ENCODE results near the gene FCRL5. TPM values are rescaled to one million over a fixed set of nuclear protein-coding genes. Genes with fewer than 3 reads are reported as not detected.
"Not testable (repeated sequence)": the region's sequence is repeated elsewhere in the genome, so short reads cannot be mapped to it uniquely, and the experiment has no call there.

Gene FCRL5
- total RNA-seq, 1 experiment from 2014 or later: not detected

GRCh38 chr1:157562515-157562914 is 10.2 kb upstream of the FCRL5 start:
- Histone ChIP-seq H3K4me1 (replicated peaks) (no peaks in the 10 kb centered on the region), H3K27me3 (replicated peaks) (peaks cover 3% of the 10 kb centered on the region; the same call in 1 of the 2 replicates), H3K9me3 (replicated peaks) (no peaks in the 10 kb centered on the region), H3K36me3 (no peaks in the 10 kb centered on the region), H3K4me3 (no peak overlapping the region), H3K27ac (no peak overlapping the region)
- no peak for DNase-seq (ENCODE audit: low read depth in 1 of 2, low spot score in 2 of 2)

DNA sequence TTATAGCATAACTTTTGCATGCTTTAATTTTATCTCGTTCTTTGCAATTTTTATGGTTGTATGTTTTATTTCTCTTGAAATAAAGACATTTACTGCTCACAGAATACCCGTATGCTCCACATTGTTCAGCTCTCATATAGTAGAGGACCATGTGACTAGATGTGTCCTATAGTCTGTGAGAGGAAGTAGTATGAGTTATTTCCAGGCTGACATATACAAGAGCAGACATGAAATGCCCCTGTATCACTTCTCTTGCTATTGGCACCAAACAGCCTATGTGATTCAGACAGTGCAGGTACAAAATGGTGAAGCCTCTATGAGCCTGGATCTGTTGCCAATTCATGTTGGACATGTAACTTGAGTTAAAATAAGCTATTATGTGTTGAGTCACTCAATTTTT is 5.8 kb upstream of the FCRL5 start:
- H3K9me3 ChIP-seq (replicated peaks): no peaks in the 10 kb centered on the region
- no peak for DNase-seq (ENCODE audit: low read depth in 1 of 2, low spot score in 2 of 2)
- no peak overlapping the region for H3K4me3 ChIP-seq
- H3K27me3 ChIP-seq (replicated peaks): no peaks in the 10 kb centered on the region; the same call in 1 of the 2 replicates
- no peak overlapping the region for H3K27ac ChIP-seq
- H3K4me1 ChIP-seq (replicated peaks): no peaks in the 10 kb centered on the region
- no peaks in the 10 kb centered on the region for H3K36me3 ChIP-seq

DNA sequence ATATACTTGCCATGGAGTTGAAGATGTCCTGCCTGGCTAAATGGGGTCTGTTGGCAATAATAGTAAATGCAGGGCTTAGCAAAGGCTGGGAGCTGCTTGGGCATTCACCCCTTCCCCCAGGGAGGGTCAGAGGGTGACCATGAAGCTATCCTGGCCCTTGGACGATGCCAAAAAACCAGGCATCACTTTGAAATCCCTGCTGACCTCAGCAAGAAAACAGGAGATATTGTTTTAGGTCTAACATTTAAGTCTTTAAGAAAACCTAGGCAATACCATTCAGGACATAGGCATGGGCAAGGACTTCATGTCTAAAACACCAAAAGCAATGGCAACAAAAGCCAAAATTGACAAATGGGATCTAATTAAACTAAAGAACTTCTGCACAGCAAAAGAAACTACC is 4.2 kb downstream of the FCRL5 start:
- H3K9me3 ChIP-seq (replicated peaks); H3K27me3 ChIP-seq (replicated peaks); H3K4me3 ChIP-seq; H3K4me1 ChIP-seq (replicated peaks); DNase-seq (ENCODE audit: low read depth in 1 of 2, low spot score in 2 of 2); H3K27ac ChIP-seq; H3K36me3 ChIP-seq: not testable (repeated sequence)

GRCh38 chr1:157542676-157543075 is 9.6 kb downstream of the FCRL5 start:
- Histone ChIP-seq H3K4me1 (replicated peaks) (no peaks in the 10 kb centered on the region), H3K27ac (no peak overlapping the region), H3K4me3 (no peak overlapping the region), H3K36me3 (no peaks in the 10 kb centered on the region), H3K9me3 (replicated peaks) (no peaks in the 10 kb centered on the region), H3K27me3 (replicated peaks) (0 out of 2 replicates have a peak, but pooled peaks cover 6% of the 10 kb centered on the region)
- no peak for DNase-seq (ENCODE audit: low read depth in 1 of 2, low spot score in 2 of 2)

- Histone ChIP-seq H3K9me3 (replicated peaks) (no peaks in the 10 kb centered on the region), H3K36me3 (no peaks in the 10 kb centered on the region), H3K4me1 (replicated peaks) (no peaks in the 10 kb centered on the region), H3K27me3 (replicated peaks) (0 out of 2 replicates have a peak, but pooled peaks cover 6% of the 10 kb centered on the region), H3K4me3 (no peak overlapping the region), H3K27ac (no peak overlapping the region)
- no peak for DNase-seq (ENCODE audit: low read depth in 1 of 2, low spot score in 2 of 2)
These were observed 11.5 kb downstream of the FCRL5 start for GRCh38 chr1:157540852-157541251.

GRCh38 chr1:157540160-157540748 is 12.1 kb downstream of the FCRL5 start:
- Histone ChIP-seq H3K27ac (no peak overlapping the region), H3K4me1 (replicated peaks) (no peaks in the 10 kb centered on the region), H3K4me3 (no peak overlapping the region), H3K9me3 (replicated peaks) (no peaks in the 10 kb centered on the region), H3K36me3 (no peaks in the 10 kb centered on the region), H3K27me3 (replicated peaks) (0 out of 2 replicates have a peak, but pooled peaks cover 6% of the 10 kb centered on the region)
- no peak for DNase-seq (ENCODE audit: low read depth in 1 of 2, low spot score in 2 of 2)

DNA sequence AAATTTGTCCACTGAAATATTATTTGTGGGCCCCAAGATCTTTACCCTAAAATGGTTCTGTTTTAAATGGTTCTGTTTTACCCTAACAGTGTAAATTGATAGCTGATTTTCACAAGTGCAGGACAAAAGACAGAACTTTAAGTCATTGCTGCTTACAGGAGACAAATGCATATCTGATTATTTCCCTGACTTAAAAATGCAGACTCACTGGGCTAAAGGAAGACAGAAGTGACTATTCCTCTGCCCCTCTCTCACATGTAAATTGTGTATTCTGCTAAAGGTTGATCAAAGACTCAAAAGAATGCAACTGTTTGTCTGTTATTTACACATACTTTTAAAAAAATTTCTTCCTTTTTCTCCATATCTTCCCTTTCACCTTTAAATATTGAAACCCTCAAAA is 12.7 kb downstream of the FCRL5 start:
- Histone ChIP-seq H3K9me3 (replicated peaks) (no peaks in the 10 kb centered on the region), H3K4me1 (replicated peaks) (no peaks in the 10 kb centered on the region), H3K27me3 (replicated peaks) (0 out of 2 replicates have a peak, but pooled peaks cover under 1% of the 10 kb centered on the region), H3K4me3 (no peak overlapping the region), H3K27ac (no peak overlapping the region), H3K36me3 (no peaks in the 10 kb centered on the region)
- no peak for DNase-seq (ENCODE audit: low read depth in 1 of 2, low spot score in 2 of 2)

- Histone ChIP-seq H3K4me3 (no peak overlapping the region), H3K4me1 (replicated peaks) (no peaks in the 10 kb centered on the region), H3K9me3 (replicated peaks) (no peaks in the 10 kb centered on the region), H3K27ac (no peak overlapping the region), H3K36me3 (no peaks in the 10 kb centered on the region), H3K27me3 (replicated peaks) (no peaks in the 10 kb centered on the region; the same call in 1 of the 2 replicates)
- no peak for DNase-seq (ENCODE audit: low read depth in 1 of 2, low spot score in 2 of 2)
These were observed 19.7 kb downstream of the FCRL5 start for GRCh38 chr1:157532569-157532968.

- no peak for DNase-seq (ENCODE audit: low read depth in 1 of 2, low spot score in 2 of 2)
- Histone ChIP-seq H3K9me3 (replicated peaks) (no peaks in the 10 kb centered on the region; the same call in 1 of the 2 replicates), H3K4me1 (replicated peaks) (no peaks in the 10 kb centered on the region), H3K36me3 (no peaks in the 10 kb centered on the region), H3K4me3 (no peak overlapping the region), H3K27me3 (replicated peaks) (peaks cover 10% of the 10 kb centered on the region; the same call in 1 of the 2 replicates), H3K27ac (no peak overlapping the region)
These were observed 28.4 kb downstream of the FCRL5 start for GRCh38 chr1:157523774-157524493.

DNA sequence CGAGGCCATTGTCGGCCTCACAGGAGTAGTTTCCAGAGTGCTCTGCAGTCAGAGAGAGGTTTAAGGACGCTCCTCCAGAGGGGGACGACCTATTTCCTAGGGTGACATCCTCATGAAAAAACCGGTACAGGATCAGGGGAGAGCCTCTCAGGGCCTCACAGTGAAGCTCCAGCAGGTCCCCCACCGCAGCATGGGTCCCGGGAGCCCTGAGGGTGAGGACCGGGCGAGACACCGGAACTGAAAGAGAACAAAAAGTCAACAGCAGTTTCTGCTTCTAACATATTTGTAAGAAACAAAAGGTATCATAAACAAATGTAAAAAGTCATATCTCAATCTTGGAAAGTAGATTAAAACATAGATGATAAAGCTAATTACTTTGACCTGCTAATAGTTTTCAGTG is 31.3 kb downstream of the FCRL5 start:
- H3K27me3 ChIP-seq (replicated peaks): peaks cover 10% of the 10 kb centered on the region; the same call in 1 of the 2 replicates
- no peaks in the 10 kb centered on the region; the same call in 1 of the 2 replicates for H3K9me3 ChIP-seq (replicated peaks)
- no peak overlapping the region for H3K4me3 ChIP-seq
- DNase-seq (ENCODE audit: low read depth in 1 of 2, low spot score in 2 of 2): no peak
- no peak overlapping the region for H3K27ac ChIP-seq
- no peaks in the 10 kb centered on the region for H3K4me1 ChIP-seq (replicated peaks)
- H3K36me3 ChIP-seq: no peaks in the 10 kb centered on the region

- no peaks in the 10 kb centered on the region for H3K4me1 ChIP-seq (replicated peaks)
- no peaks in the 10 kb centered on the region; the same call in 1 of the 2 replicates for H3K9me3 ChIP-seq (replicated peaks)
- no peak for DNase-seq (ENCODE audit: low read depth in 1 of 2, low spot score in 2 of 2)
- H3K27ac ChIP-seq: no peak overlapping the region
- no peaks in the 10 kb centered on the region for H3K36me3 ChIP-seq
- H3K4me3 ChIP-seq: no peak overlapping the region
- peaks cover 10% of the 10 kb centered on the region; the same call in 1 of the 2 replicates for H3K27me3 ChIP-seq (replicated peaks)
These were observed 31.9 kb downstream of the FCRL5 start for GRCh38 chr1:157520386-157520935.

- H3K4me3 ChIP-seq: no peak overlapping the region
- no peak overlapping the region for H3K27ac ChIP-seq
- H3K4me1 ChIP-seq (replicated peaks): no peaks in the 10 kb centered on the region
- H3K27me3 ChIP-seq (replicated peaks): peaks cover 10% of the 10 kb centered on the region; the same call in 1 of the 2 replicates
- H3K36me3 ChIP-seq: no peaks in the 10 kb centered on the region
- no peak for DNase-seq (ENCODE audit: low read depth in 1 of 2, low spot score in 2 of 2)
- no peaks in the 10 kb centered on the region; the same call in 1 of the 2 replicates for H3K9me3 ChIP-seq (replicated peaks)
These were observed 32.9 kb downstream of the FCRL5 start for GRCh38 chr1:157519451-157519850.

DNA sequence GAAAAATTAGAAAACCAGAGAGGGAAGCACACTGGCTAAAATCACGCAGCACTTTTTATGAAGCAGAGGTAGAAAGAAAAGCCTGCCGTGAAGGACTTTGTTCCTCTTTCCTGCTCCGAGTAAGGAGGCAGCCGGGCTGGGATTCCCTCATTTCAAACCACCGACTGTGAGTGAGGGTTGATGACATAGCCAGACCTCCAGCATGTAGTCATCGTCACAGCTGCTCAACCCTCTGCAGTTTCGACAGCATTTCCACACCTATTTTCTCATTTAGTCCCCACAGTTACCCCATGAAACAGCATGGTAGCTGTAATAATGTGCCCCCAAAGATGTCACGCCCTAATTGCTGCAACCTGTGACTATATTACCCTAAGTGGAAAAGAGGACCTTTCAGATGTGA is 35.3 kb downstream of the FCRL5 start:
- Histone ChIP-seq H3K4me3 (no peak overlapping the region), H3K9me3 (replicated peaks) (no peaks in the 10 kb centered on the region), H3K36me3 (no peaks in the 10 kb centered on the region), H3K27ac (no peak overlapping the region), H3K4me1 (replicated peaks) (no peaks in the 10 kb centered on the region), H3K27me3 (replicated peaks) (peaks cover 10% of the 10 kb centered on the region; the same call in 1 of the 2 replicates)
- DNase-seq (ENCODE audit: low read depth in 1 of 2, low spot score in 2 of 2): no peak

DNA sequence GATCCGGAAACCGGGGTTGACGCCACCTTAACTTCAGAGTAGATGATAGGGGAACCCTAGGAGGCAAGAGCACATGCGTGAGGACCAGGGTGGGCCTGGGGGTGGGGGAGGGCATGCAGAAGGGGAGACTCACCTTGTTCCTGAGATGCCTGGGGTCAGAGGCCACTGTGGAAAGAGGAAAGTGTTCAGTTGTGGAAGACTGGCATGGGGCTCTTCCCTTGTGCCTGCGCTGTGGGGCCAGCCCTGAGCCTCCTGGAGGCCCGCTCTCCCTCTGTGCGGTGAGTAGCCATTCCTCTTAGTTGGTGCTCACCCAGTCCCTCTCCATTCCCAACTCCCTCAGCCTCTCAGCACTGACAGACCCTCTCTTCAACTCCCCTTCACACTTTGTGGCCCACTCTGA is 36.6 kb downstream of the FCRL5 start:
- Histone ChIP-seq H3K9me3 (replicated peaks) (no peaks in the 10 kb centered on the region), H3K4me1 (replicated peaks) (no peaks in the 10 kb centered on the region), H3K36me3 (no peaks in the 10 kb centered on the region), H3K27me3 (replicated peaks) (peaks cover 6% of the 10 kb centered on the region; the same call in 1 of the 2 replicates), H3K27ac (no peak overlapping the region), H3K4me3 (no peak overlapping the region)
- no peak for DNase-seq (ENCODE audit: low read depth in 1 of 2, low spot score in 2 of 2)

Data from SJSA1 (cell line).